Right lobe of liver (tissue), 6 donors: ENCODE results near the gene SLC66A3. TPM values are rescaled to one million over a fixed set of nuclear protein-coding genes. Genes with fewer than 3 reads are reported as not detected.
"Not testable (repeated sequence)": the region's sequence is repeated elsewhere in the genome, so short reads cannot be mapped to it uniquely, and the experiment has no call there.

Experiments used
- ATAC-seq, 4 donors: fragments of 200-7000 bp; cut with Tn5 transposase; one replicate each; pipeline ENCODE4 v1.9.1; 2020; ENCODE audit warnings: mild to moderate bottlenecking in 4 of 4, moderate library complexity in 4 of 4
- DNase-seq, 3 donors: peaks; one replicate each; pipeline ENCODE4 v3.0.0-alpha.2; 2020
- H3K27ac ChIP-seq, 3 donors: fragments of 200-600 bp; one replicate each; pipeline ENCODE4 v1.8.0; 2022
- H3K27me3 ChIP-seq, 2 donors: fragments of 200-600 bp; one replicate each; pipeline ENCODE4 v1.8.0; 2022
- H3K36me3 ChIP-seq, 4 donors: fragments of 200-600 bp; sonication (generic) in 1 of 4; one replicate each; pipeline versions ENCODE4 v1.5.1 to v1.8.0; 2017 to 2022; ENCODE audit warnings: control low read depth in 1 of 4
- H3K4me1 ChIP-seq, 4 donors: fragments of 200-600 bp; sonication (generic) in 1 of 4; one replicate each; pipeline versions ENCODE4 v1.5.1 to v1.8.0; 2017 to 2022; ENCODE audit warnings: control low read depth in 1 of 4
- H3K4me3 ChIP-seq, 3 donors: fragments of 200-600 bp; one replicate each; pipeline ENCODE4 v1.8.0; 2022
- H3K9me3 ChIP-seq, 4 donors: fragments of 200-600 bp; sonication (generic) in 1 of 4; one replicate each; pipeline versions ENCODE4 v1.5.1 to v1.8.0; 2017 to 2022; ENCODE audit warnings: control low read depth in 1 of 4
- CTCF ChIP-seq, 4 donors: fragments of 200-600 bp in 3 of 4; fragments of 450-650 bp in 1 of 4; IDR thresholded peaks; one replicate each; pipeline versions ENCODE4 v1.5.1 to v1.8.0; 2016 to 2022; ENCODE audit warnings: antibody characterized with exemption in 4 of 4, mild to moderate bottlenecking in 2 of 4
- POLR2A ChIP-seq: fragments of 450-650 bp; IDR thresholded peaks from one replicate; pipeline ENCODE4 v1.6.1; 2017; ENCODE audit warnings: antibody characterized with exemption, mild to moderate bottlenecking
- WGBS: methylation state at CpG from one replicate; pipeline ENCODE4 v1.1.6; 2018; ENCODE audit warnings: low coverage, low lambda C conversion rate; ENCODE audit not compliant: insufficient coverage; ENCODE audit errors: missing lambda C conversion rate; 5-methylcytosine and 5-hydroxymethylcytosine counted together
- intact Hi-C, 2 donors: fragments of 100-400 bp; cut with DNase I; formaldehyde crosslinking; loops; one replicate each; pipeline versions ENCODE4 v1.11.2 to v1.14.1; 2022
- total RNA-seq, 6 experiments: library from RNA; depleted of rRNA in 2 of 6; stranded (reverse); fragments of >200 nt in 2 of 6; fragmentation: NEBNext Ultra II Directional in 3 of 6; extraction: Animal tissue kit (Norgen Biotek cat#: 25700) in 3 of 6; gene quantifications; one replicate each; pipeline versions ENCODE4 v1.1.0 to v1.2.4, GENCODE V29; 2016 to 2023
- donor health status: DM: no; HTN: yes; CAD: no.
- donor health status: DM: no; HTN: no; CAD: no.
- donor health status: DM: no; HTN: no; CAD: no.
- donor health status: DM: no; HTN: yes; CAD: no.
- donor health status: DM: no; HTN: yes; CAD: no.

SLC66A3 gene
- total RNA-seq, 6 experiments from 2014 or later: 4.9 to 16.1 (median 8.8) TPM

DNA sequence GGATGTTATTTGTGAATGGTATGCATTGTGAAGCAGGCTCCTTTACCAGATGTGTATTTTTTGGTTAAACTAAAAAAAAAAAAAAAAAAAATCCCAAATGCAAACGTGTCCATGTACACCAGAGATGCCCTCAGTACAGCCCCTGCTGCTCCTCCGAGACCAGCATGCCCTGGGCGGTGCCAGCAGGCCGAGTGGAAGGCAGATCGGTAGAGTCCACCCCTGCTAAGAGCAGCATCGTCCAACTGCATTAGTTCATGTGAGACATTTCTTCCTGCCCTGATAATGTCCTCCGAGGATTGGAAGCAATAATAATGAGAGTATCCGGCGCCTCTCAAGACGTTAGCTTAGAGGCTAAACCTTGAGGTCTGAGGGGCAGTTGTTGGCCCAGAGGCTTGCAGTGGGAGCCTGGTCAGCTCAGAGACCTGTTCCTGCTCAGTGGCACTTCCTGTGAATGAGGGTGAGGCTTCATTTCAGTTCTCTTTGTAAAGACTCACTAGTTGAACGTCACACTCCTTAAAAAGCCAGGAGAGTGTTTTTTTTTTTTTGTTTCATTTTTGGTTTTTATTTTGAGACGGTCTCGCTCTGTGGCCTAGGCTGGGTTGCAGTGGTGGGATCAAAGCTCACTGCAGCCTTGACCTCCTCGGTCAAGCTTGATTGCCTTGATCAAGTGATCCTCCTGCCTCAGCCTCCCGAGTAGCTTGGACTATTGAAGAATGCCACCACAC is 5.6 kb downstream of the SLC66A3 start:
- no peaks in the 10 kb centered on the region for H3K36me3 ChIP-seq
- no peak for TF ChIP-seq POLR2A
- no peaks in the 10 kb centered on the region for H3K27me3 ChIP-seq
- H3K4me3 ChIP-seq: no peak overlapping the region
- peak overlapping the region in 1 of 3 donors; percentile 26 for H3K27ac ChIP-seq
- peaks cover 0 to 2% (median 0%) of the 10 kb centered on the region in 4 donors for H3K4me1 ChIP-seq
- ATAC-seq (peak; percentile 24 to 75 (median 34)), DNase-seq (no peak)
- intact Hi-C loops: no loop called here
- WGBS: 66% methylated on average over 10 of the region's 15 CpGs
- no peaks in the 10 kb centered on the region for H3K9me3 ChIP-seq

DNA sequence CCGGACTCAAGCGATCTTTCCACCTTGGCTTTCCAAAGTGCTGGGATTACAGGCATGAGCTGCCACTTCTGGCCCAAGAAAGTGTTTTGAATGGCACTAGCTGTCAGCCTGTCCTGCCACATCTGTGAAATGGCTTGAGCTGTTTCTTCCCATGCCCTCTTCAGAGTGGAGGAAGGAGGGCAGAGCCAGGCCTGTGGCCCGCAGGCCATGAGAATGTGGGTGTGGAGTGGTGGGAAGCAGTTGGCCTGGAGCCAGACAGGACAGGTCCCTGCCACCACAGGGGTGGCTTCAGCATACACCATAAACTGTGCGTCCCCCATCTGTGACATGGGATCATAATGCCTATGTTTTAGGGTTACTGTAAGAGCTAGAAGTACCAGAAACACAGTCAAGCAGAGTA is 6.5 kb downstream of the SLC66A3 start:
- Histone ChIP-seq H3K27ac (no peak overlapping the region), H3K27me3 (no peaks in the 10 kb centered on the region), H3K36me3 (no peaks in the 10 kb centered on the region), H3K9me3 (no peaks in the 10 kb centered on the region), H3K4me3 (no peak overlapping the region), H3K4me1 (no peaks in the 10 kb centered on the region)
- intact Hi-C loops: no loop called here
- WGBS: no CpG with 5 or more reads among the region's 4 CpGs
- no peak for DNase-seq
- ATAC-seq: no peak
- TF ChIP-seq CTCF (IDR thresholded peaks at IDR 0.05) (no peak), POLR2A (no peak)

DNA sequence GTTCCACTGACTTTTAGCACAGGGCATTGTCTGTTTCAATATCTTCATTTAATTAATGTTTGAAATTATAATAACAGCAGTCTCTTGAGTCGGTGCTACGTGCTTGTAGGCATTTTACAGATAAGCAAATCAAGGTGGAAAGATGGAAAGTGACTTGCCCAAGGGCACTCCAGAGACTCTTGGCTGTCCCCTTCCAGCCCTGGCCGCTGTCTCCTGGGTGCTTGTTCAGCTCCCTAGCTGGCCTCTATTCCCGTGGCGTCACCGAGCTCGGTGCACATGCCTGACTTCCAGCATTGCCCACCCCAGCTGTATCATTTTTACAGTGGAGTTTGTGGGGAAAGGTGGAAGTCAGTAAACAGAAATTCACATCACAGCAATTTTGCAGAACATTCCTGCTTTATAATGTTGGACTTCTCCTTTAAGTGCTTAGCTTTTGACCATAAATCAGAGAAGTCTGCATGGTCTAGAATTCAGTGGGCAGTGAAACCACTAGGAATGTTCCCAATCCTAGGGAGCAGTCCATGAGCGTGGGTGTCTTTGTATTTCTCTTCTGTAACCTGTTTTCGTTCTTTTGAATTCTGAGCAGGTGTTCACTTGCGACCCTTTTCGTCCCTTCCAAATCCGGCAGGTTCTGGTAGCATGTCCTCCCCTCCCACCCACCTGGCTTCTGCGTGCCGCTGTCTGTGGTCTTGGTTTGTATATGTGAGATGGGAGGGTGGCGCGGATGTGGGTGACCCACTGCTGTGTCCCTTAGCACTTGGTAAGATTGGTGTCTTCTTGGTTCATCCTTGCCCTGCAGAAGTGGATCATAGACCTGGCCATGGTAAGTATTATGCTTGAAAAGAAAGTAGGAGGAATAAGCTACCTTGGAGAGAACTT is 8.4 kb downstream of the SLC66A3 start:
- no peaks in the 10 kb centered on the region for H3K9me3 ChIP-seq
- 86% methylated on average over 12 of the region's 16 CpGs for WGBS
- no peak for TF ChIP-seq POLR2A
- TF ChIP-seq CTCF (IDR thresholded peaks at IDR 0.05): no peak
- intact Hi-C loops: no loop called here
- DNase-seq: no peak
- H3K27me3 ChIP-seq: no peaks in the 10 kb centered on the region
- no peak overlapping the region for H3K4me3 ChIP-seq
- no peaks in the 10 kb centered on the region for H3K4me1 ChIP-seq
- no peaks in the 10 kb centered on the region for H3K36me3 ChIP-seq
- H3K27ac ChIP-seq: no peak overlapping the region
- no peak for ATAC-seq

DNA sequence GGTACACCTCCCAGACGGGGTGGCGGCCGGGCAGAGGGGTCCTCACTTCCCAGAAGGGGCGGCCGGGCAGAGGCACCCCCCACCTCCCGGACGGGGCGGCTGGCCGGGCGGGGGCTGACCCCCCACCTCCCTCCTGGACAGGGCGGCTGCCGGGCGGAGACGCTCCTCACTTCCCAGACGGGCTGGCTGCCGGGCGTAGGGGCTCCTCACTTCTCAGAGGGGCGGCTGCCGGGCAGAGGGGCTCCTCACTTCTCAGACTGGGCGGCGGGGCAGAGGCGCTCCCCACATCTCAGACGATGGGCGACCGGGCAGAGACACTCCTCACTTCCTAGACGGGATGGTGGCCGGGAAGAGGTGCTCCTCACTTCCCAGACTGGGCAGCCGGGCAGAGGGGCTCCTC is 9.8 kb downstream of the SLC66A3 start:
- WGBS: 93% methylated on average over 6 of the region's 28 CpGs
- H3K4me3 ChIP-seq, H3K36me3 ChIP-seq, H3K9me3 ChIP-seq, H3K27me3 ChIP-seq, DNase-seq, ATAC-seq, intact Hi-C loops, H3K4me1 ChIP-seq, H3K27ac ChIP-seq: not testable (repeated sequence)

DNA sequence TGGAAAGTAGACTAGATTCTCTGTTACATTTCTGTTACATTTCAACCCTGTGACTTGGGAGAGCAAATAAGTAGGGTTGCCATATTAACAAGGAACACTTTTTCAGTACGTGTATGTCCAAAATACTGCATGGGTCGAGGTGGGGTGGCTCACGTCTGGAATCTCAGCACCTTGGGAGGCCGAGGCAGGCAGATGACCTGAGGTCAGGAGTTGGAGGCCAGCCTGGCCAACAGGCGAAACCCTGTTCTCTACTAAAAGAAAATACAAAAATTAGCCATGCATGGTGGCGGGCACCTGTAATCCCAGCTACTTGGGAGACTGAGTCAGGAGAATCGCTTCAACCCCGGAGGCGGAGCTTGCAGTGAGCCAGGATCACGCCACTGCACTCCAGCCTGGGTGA is 11.2 kb downstream of the SLC66A3 start:
- DNase-seq: no peak
- no peak for TF ChIP-seq CTCF (IDR thresholded peaks at IDR 0.05)
- TF ChIP-seq POLR2A: no peak
- H3K4me1 ChIP-seq: no peaks in the 10 kb centered on the region
- H3K9me3 ChIP-seq: no peaks in the 10 kb centered on the region
- H3K36me3 ChIP-seq: no peaks in the 10 kb centered on the region
- no peak overlapping the region for H3K27ac ChIP-seq
- ATAC-seq: no peak
- H3K27me3 ChIP-seq: no peaks in the 10 kb centered on the region
- 84% methylated on average over 7 of the region's 10 CpGs for WGBS
- intact Hi-C loops: no loop called here
- H3K4me3 ChIP-seq: no peak overlapping the region
